Activated CD8-positive, alpha-beta memory T cell treated with anti-CD3 and anti-CD28 coated beads, Interleukin-2, amount 10 ng/mL, durations not matched to agents 7 days and 5 days (primary cell): ENCODE measurements around the gene TMEM223. TPM values are rescaled to one million over a fixed set of nuclear protein-coding genes. Genes with fewer than 3 reads are reported as not detected.
A peak's percentile ranks its signal among the peaks of the same experiment; 100 is the strongest.
"Not testable (repeated sequence)": the region's sequence is repeated elsewhere in the genome, so short reads cannot be mapped to it uniquely, and the experiment has no call there.

Source experiments
- ATAC-seq: fragments of 150-1000 bp; cut with Tn5 transposase; one replicate; pipeline ENCODE4 v1.10.0; 2021; ENCODE audit warnings: moderate library complexity
- CTCF ChIA-PET: fragments of 350-600 bp; sonication (Branson Sonifier 250); formaldehyde crosslinking; loops from one replicate; lab custom pipeline; 2021; ENCODE audit warnings: antibody characterized with exemption; lab: Charles Lee
- DNase-seq: peaks from one replicate; pipeline ENCODE4 v3.0.0-alpha.2; 2020
- H3K27ac Mint-ChIP-seq: one replicate; pipeline ENCODE4 v1.8.0; 2021; ENCODE audit warnings: mild to moderate bottlenecking, mixed read lengths
- H3K27me3 Mint-ChIP-seq: one replicate; pipeline ENCODE4 v1.8.0; 2021; ENCODE audit warnings: mixed read lengths
- H3K36me3 Mint-ChIP-seq: one replicate; pipeline ENCODE4 v1.8.0; 2021; ENCODE audit warnings: mild to moderate bottlenecking, mixed read lengths
- H3K4me1 Mint-ChIP-seq: one replicate; pipeline ENCODE4 v1.8.0; 2021; ENCODE audit warnings: mixed read lengths
- H3K4me3 Mint-ChIP-seq: one replicate; pipeline ENCODE4 v1.8.0; 2021; ENCODE audit warnings: mild to moderate bottlenecking, moderate library complexity, mixed read lengths
- H3K9me3 Mint-ChIP-seq: one replicate; pipeline ENCODE4 v1.8.0; 2022; ENCODE audit warnings: low read depth, mixed read lengths
- total RNA-seq, 2 experiments: library from RNA; stranded (reverse); gene quantifications; one replicate each; pipeline ENCODE4 v1.2.3, GENCODE V29; 2021

Gene TMEM223
- total RNA-seq, 2 experiments from 2014 or later = 14.4 to 17.9 TPM

DNA sequence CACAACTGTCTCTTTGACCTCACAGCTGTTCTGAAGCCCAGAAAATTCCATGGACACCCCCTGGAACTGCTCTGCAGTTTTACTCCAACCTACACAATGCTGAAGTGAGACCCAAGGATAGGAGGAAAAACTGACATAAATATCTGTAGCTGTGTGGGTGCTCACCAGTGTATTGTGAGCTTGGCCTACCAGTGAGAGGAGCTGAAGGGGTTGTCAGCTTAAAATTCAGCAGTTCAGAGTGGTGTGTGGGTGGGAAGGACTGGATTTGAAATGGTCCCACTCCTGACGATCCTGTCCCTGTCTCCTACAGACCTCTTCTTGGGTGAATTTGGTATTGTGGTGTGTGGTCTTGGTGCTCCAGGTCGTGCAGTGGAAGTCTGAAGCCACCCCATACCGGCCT is 2.2 kb downstream of the TMEM223 start:
- DNase-seq (no peak), ATAC-seq (no peak)
- H3K9me3 Mint-ChIP-seq = no peaks in the 10 kb centered on the region
- peaks cover 40% of the 10 kb centered on the region for H3K36me3 Mint-ChIP-seq
- CTCF ChIA-PET = interaction anchor here (0.6 to 8.5 kb wide), 7 partner anchors 11 to 72 kb away, joined by 3 to 242 read pairs (median 5); partner anchors contain the start of genes NXF1, POLR2G, TAF6L and ZBTB3
- H3K4me1 Mint-ChIP-seq = peaks cover 51% of the 10 kb centered on the region
- peak overlapping the region; percentile 95 for H3K4me3 Mint-ChIP-seq
- H3K27me3 Mint-ChIP-seq = no peaks in the 10 kb centered on the region
- H3K27ac Mint-ChIP-seq = peak overlapping the region; percentile 97

DNA sequence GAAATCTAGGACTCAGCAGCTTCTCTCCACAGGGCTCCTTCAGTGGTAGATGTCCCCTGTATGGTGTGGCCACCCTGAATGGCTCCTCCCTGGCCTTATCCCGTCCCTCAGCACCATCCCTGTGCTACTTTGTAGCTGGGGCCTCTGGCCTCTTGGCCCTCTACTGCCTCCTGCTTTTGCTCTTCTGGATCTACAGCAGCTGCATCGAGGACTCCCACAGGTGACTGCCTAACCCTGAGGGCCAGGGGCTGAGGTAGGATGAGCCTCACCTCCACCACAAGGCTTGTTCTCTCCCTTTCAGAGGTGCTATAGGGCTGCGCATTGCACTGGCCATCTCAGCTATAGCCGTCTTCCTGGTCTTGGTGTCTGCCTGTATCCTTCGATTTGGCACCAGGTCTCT is 2.8 kb downstream of the TMEM223 start:
- no peak for ATAC-seq
- peaks cover 35% of the 10 kb centered on the region for H3K36me3 Mint-ChIP-seq
- CTCF ChIA-PET = interaction anchor here (0.8 to 8.5 kb wide), 6 partner anchors 12 to 68 kb away, joined by 3 to 242 read pairs (median 9); partner anchors contain the start of genes NXF1, POLR2G, TAF6L and ZBTB3
- peak overlapping the region; percentile 97 for H3K27ac Mint-ChIP-seq
- H3K27me3 Mint-ChIP-seq = no peaks in the 10 kb centered on the region
- no peak for DNase-seq
- H3K4me3 Mint-ChIP-seq = peak overlapping the region; percentile 95
- H3K4me1 Mint-ChIP-seq = peaks cover 51% of the 10 kb centered on the region
- no peaks in the 10 kb centered on the region for H3K9me3 Mint-ChIP-seq

DNA sequence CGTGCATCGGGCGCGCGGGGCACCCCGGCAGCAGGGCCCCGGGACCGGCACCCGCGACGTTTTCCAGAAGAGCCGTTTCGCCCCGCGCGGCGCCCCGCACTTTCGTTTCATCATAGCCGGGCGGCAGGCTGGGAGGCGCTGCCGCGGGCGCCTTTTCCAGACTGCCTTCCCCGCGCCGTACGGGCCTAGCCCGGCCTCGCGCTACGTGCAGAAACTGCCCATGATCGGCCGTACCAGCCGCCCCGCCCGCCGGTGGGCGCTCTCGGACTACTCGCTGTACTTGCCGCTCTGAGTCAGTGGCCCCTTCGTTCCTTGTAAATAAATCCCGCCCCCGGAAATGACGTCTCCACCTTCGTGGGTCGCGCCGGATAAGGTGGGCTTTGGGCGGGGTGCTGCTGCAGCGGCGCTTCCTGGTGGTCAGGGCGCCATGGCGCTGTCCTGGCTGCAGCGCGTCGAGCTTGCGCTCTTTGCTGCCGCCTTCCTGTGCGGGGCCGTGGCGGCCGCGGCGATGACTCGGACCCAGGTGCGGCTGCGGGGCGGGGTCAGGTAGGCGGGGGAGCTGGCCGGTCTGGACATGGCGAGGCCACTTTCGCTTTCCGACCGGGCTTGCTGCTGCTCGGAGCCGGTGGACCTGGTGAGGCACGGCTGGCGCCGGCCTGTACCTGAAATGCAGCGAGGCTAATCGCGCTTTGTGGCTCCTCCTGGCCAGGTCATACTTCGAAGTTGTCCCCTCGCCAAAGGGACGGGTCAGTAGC is 4.6 kb downstream of the TMEM223 start, which contains the start of gene TMEM179B:
Gene TMEM179B, plus strand, starts transcription at position 398 of the 755 bp plus-strand sequence. Its CDS starts 30 bp downstream, at position 428.
- ATAC-seq = peak; percentile 71
- peaks cover 29% of the 10 kb centered on the region for H3K36me3 Mint-ChIP-seq
- peak; percentile 99 for DNase-seq
- no peaks in the 10 kb centered on the region for H3K9me3 Mint-ChIP-seq
- CTCF ChIA-PET = interaction anchor here (0.6 to 8.5 kb wide), 50 partner anchors 7 to 1439 kb away, joined by 3 to 242 read pairs (median 8); partner anchors contain the start of genes B3GAT3, EML3, GANAB and GNG3
- peak within 1 kb of the TSS; percentile 97 for H3K27ac Mint-ChIP-seq
- peak within 1 kb of the TSS; percentile 95 for H3K4me3 Mint-ChIP-seq
- no peaks in the 10 kb centered on the region for H3K27me3 Mint-ChIP-seq
- peaks cover 45% of the 10 kb centered on the region for H3K4me1 Mint-ChIP-seq

DNA sequence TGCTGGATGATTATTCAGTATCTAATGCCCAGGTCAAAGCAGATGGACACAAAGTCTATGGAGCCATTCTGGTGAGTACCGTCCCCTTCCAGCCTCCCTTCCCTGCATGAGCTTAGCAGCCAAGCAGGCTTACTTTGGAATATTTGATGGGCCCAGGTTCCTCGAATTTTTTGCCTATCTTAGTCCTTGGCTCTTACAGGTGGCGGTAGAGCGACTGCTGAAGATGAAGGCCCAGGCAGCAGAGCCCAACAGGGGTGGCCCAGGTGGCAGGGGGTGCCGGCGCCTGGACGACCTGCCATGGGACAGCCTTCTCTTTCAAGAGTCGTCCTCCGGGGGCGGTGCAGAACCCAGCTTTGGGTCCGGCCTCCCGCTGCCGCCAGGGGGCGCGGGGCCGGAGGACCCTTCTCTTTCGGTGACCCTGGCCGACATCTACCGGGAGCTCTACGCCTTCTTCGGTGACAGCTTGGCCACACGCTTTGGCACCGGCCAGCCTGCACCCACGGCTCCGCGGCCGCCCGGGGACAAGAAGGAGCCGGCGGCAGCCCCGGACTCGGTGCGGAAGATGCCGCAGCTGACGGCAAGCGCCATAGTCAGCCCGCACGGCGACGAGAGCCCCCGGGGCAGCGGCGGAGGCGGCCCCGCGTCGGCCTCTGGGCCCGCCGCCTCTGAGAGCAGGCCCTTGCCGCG is 5.3 kb downstream of the TMEM223 start:
- Mint-ChIP-seq H3K36me3 (peaks cover 25% of the 10 kb centered on the region), H3K4me1 (peaks cover 41% of the 10 kb centered on the region), H3K27ac (peak overlapping the region; percentile 89), H3K27me3 (no peaks in the 10 kb centered on the region), H3K4me3 (peak overlapping the region; percentile 81), H3K9me3 (no peaks in the 10 kb centered on the region)
- peak; percentile 73 for ATAC-seq
- DNase-seq = peak; percentile 92
- CTCF ChIA-PET = interaction anchor here (0.6 to 8.5 kb wide), 52 partner anchors 8 to 1440 kb away, joined by 3 to 242 read pairs (median 6); partner anchors contain the start of genes B3GAT3, EML3, GANAB and GNG3

DNA sequence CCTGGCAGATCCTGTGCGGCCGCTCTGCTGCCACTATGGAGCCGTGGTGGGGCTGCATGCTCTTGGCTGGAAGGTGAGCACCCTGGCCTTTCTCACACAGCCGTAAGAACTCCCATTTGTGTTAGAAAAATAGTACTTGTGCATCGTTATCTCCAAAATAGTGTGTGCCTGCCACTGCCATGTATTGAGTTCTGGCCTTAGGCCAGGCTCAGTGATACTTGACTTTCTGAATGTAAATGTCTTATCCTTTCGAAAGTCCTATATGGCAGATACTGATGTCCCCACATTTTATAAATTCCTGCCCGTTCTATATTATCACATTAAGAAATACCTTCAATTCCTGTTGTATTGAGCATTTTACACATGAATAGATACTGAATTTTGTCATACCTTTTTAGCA is 9.1 kb downstream of the TMEM223 start:
- no peak for DNase-seq
- Mint-ChIP-seq H3K36me3 (peaks cover 8% of the 10 kb centered on the region), H3K27ac (peak overlapping the region; percentile 12), H3K27me3 (no peaks in the 10 kb centered on the region), H3K4me3 (no peak overlapping the region), H3K9me3 (no peaks in the 10 kb centered on the region), H3K4me1 (peaks cover 15% of the 10 kb centered on the region)
- no peak for ATAC-seq
- CTCF ChIA-PET = interaction anchor here (8.5 kb wide), 1 partner anchor 15 kb away, joined by 242 read pairs; the partner anchor contains the start of genes POLR2G and TAF6L

DNA sequence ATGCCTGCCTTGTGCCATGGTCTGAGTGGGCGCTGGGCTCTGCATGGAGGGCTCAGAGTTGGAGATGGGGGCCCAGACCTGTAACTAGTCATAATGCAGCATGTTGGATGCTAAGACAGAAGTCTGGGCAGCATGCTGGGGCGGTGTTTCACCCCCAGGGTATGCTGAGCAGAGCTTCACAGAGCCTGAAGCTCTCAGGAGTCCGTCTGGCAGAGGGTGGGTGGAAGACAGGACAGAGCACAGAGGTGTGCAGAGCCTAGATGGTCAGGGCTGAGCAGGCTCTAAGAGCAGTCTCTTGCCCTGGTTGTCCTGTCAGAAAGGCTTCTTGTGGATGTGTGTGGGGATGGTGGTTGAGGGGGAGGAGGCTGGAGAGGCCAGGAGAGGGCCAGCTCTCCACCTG is 13.4 kb downstream of the TMEM223 start:
- Mint-ChIP-seq H3K4me3 (no peak overlapping the region), H3K36me3 (peaks cover 11% of the 10 kb centered on the region), H3K4me1 (peaks cover 25% of the 10 kb centered on the region), H3K9me3 (no peaks in the 10 kb centered on the region), H3K27me3 (no peaks in the 10 kb centered on the region), H3K27ac (peak overlapping the region; percentile 16)
- ATAC-seq (no peak), DNase-seq (no peak)
- CTCF ChIA-PET = interaction anchor here (1.2 kb wide), 1 partner anchor 9 kb away, joined by 3 read pairs; the partner anchor contains the start of gene TMEM179B

DNA sequence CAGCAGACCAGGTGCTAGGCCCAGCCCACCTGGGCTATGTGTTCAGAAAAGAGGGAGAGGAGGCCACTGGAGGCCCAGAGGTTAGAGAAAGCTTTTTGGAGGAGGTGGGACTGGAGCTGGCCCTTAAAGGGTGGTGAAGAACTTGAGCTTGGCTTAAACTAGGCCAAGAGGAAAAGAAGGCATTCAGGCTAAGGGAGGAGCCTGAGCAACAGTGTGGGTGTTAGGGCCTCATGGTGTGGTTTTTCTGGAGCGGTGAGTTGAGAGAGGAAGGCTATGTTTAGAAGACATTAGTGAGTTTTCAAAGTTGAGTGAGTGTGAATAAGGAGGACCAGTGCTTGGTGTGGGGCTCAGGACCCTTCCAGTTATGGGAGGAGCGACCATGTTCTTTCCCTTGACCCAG is 14.4 kb downstream of the TMEM223 start:
- peaks cover 25% of the 10 kb centered on the region for H3K4me1 Mint-ChIP-seq
- no peaks in the 10 kb centered on the region for H3K9me3 Mint-ChIP-seq
- no peak for DNase-seq
- no peak for ATAC-seq
- H3K4me3 Mint-ChIP-seq = no peak overlapping the region
- H3K27ac Mint-ChIP-seq = peak overlapping the region; percentile 29
- CTCF ChIA-PET = interaction anchor here (1.8 to 20.9 kb wide), 3 partner anchors 10 to 16 kb away, joined by 7 to 242 read pairs (median 7); partner anchors contain the start of genes POLR2G and TMEM179B
- peaks cover 11% of the 10 kb centered on the region for H3K36me3 Mint-ChIP-seq
- H3K27me3 Mint-ChIP-seq = no peaks in the 10 kb centered on the region

DNA sequence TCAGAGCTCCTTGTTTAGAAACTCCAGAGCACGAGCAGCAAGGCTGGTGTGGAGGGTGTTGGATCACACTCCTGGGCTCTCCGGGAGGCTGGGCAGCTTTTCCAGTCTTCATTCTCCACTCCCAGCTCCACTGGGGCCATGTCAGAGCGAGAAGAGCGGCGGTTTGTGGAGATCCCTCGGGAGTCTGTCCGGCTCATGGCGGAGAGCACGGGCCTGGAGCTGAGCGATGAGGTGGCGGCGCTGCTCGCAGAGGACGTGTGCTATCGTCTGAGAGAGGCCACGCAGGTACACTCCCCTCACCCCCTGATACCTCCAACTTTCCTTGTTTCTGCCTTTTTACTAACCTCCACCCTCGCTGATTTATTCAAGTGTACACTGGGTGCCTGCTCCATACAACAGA is 16.2 kb downstream of the TMEM223 start:
- Mint-ChIP-seq H3K27ac (peak overlapping the region; percentile 6), H3K36me3 (peaks cover 11% of the 10 kb centered on the region), H3K9me3 (no peaks in the 10 kb centered on the region), H3K4me3 (no peak overlapping the region), H3K27me3 (no peaks in the 10 kb centered on the region), H3K4me1 (peaks cover 34% of the 10 kb centered on the region)
- CTCF ChIA-PET = interaction anchor here (1.8 to 20.9 kb wide), 3 partner anchors 8 to 14 kb away, joined by 7 to 242 read pairs (median 7); partner anchors contain the start of genes POLR2G and TMEM179B
- DNase-seq = no peak
- ATAC-seq = no peak

DNA sequence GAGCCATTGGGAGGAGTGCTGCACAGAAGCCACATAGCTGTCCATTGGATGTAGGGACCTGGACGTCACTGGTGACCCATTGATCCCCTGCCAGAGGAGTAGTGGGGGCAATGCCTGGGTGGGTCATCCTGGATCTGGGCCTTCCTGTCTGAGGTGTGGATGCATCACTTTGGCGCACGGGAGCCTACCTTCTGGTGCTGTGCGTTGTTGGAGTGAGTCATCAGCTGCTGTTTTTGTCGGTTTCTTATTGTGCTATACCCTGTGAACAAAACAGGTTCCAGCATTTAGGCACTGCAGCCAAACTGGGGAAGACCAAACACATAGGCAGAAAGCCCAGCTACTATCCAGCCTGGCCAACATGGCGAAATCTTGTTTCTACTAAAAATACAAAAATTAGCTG is 17.4 kb downstream of the TMEM223 start:
- ATAC-seq (no peak), DNase-seq (no peak)
- CTCF ChIA-PET = interaction anchor here (0.7 to 20.9 kb wide), 4 partner anchors 13 to 58 kb away, joined by 3 to 242 read pairs (median 3); partner anchors contain the start of genes POLR2G, STX5 and TMEM179B
- Mint-ChIP-seq H3K36me3 (peaks cover 11% of the 10 kb centered on the region), H3K27ac (peak overlapping the region; percentile 11), H3K4me1 (peaks cover 44% of the 10 kb centered on the region), H3K27me3 (no peaks in the 10 kb centered on the region), H3K9me3 (no peaks in the 10 kb centered on the region), H3K4me3 (no peak overlapping the region)

DNA sequence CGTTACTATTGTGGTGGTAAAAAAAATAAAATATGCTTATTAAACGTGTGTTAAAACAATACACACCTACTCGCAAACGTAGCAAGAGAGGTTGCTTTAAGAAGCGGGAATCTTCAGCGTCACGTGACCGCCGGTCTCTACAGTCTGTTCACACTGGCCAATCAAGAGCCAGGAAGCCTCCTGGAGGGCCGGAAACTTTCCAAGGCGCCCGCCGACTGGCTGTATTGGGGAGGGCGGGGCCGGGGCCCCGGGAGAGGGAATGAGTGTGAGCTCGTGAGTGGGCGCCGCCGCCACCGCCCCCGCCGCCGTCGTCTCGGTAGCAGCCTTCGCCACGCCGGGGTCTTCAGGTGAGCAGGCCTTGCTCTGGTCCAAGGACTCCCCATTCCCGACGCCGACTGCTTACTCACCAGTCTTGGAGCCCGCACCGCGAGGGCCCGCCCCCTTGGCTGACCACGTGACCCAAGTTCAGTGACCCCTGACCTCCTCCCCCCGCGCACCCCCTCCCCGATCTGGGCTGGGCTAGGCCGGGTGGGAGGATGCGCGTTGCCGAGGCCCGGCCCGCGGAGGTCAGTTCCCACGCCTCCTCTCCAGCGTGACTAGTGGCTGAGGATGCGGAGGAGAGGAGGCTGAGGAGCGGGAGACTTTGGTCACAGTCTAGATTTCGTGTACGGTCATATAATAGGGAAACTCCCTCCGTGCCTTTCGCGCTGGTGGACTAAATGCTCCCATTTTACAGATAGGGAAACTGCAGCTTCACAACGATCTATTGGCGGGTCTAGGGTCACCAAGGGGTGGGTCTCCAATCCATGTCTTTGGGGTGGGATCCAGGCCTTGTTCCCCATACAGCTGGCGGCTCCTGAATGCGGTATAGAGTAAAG is 20.4 kb downstream of the TMEM223 start, which contains the start of gene TAF6L:
Gene TAF6L, plus strand, starts transcription at position 253 of the 878 bp plus-strand sequence. CDS start 4,388 bp downstream, outside the sequence.
- peak within 1 kb of the TSS; percentile 88 for H3K4me3 Mint-ChIP-seq
- peak within 1 kb of the TSS; percentile 95 for H3K27ac Mint-ChIP-seq
- ATAC-seq (peak; percentile 89), DNase-seq (peak; percentile 97)
- peaks cover 11% of the 10 kb centered on the region for H3K36me3 Mint-ChIP-seq
- CTCF ChIA-PET = interaction anchor here (0.7 to 20.9 kb wide), 15 partner anchors 10 to 347 kb away, joined by 3 to 242 read pairs (median 5); partner anchors contain the start of genes HNRNPUL2, LBHD1, POLR2G and SLC3A2
- no peaks in the 10 kb centered on the region for H3K9me3 Mint-ChIP-seq
- H3K27me3 Mint-ChIP-seq = no peaks in the 10 kb centered on the region
- H3K4me1 Mint-ChIP-seq = peaks cover 32% of the 10 kb centered on the region

DNA sequence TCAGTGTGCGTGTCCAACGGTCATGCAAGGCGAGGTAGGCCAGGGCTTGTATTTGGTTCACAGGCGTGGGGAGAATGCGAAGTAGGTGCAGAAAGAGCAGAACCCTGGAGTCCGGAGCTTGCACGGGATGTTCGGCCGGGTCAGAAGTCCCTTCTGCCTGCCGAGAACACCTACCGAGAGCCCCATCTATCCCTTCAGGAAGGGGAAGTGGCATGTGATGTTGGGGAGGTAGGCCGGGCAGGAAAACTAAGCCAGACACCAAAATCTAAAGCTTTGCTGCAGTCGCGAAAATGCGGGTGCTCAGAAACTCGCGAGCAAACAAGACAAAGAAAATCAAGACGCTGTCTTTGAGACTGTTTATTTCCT is 21.0 kb downstream of the TMEM223 start:
- Mint-ChIP-seq H3K4me1 (peaks cover 30% of the 10 kb centered on the region), H3K36me3 (peaks cover 14% of the 10 kb centered on the region), H3K27ac (peak overlapping the region; percentile 95), H3K27me3 (no peaks in the 10 kb centered on the region), H3K4me3 (peak overlapping the region; percentile 88), H3K9me3 (no peaks in the 10 kb centered on the region)
- CTCF ChIA-PET = interaction anchor here (0.7 to 20.9 kb wide), 14 partner anchors 9 to 346 kb away, joined by 3 to 242 read pairs (median 4); partner anchors contain the start of genes BSCL2, GNG3, HNRNPUL2 and LBHD1
- DNase-seq (peak; percentile 53), ATAC-seq (peak; percentile 2)

DNA sequence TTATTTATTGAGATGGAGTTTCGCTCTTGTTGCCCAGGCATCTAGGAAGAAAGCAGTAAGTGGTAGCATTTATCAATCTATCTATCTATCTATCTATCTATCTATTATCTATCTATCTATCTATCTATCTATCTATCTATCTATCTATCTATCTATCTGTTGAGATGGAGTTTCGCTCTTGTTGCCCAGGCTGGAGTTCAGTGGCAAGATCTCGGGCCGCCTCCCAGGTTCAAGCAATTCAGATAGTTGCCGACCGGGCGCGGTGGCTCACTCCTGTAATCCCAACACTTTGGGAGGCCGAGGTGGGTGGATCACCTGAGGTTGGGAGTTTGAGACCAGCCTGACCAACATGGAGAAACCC is 31.0 kb downstream of the TMEM223 start:
- not testable (repeated sequence) for H3K27me3 Mint-ChIP-seq
- CTCF ChIA-PET = interaction anchor here (0.7 to 20.9 kb wide), 12 partner anchors 7 to 102 kb away, joined by 3 to 242 read pairs (median 6); partner anchors contain the start of genes HNRNPUL2, TAF6L, TMEM179B and TTC9C

More for the DNA sequence above, 31.0 kb downstream of the TMEM223 start:
- peak overlapping the region; percentile 95 for H3K4me3 Mint-ChIP-seq
- ATAC-seq, H3K36me3 Mint-ChIP-seq, DNase-seq, H3K9me3 Mint-ChIP-seq: not testable (repeated sequence)
- peaks cover 17% of the 10 kb centered on the region for H3K4me1 Mint-ChIP-seq
- peak overlapping the region; percentile 79 for H3K27ac Mint-ChIP-seq
